ENCODE measurements around the gene REC114. TPM values are rescaled to one million over a fixed set of nuclear protein-coding genes. Genes with fewer than 3 reads are reported as not detected.
"Not testable (repeated sequence)": the region's sequence is repeated elsewhere in the genome, so short reads cannot be mapped to it uniquely, and the experiment has no call there.

REC114 gene
- total and polyA plus RNA-seq, 2 experiments from 2014 or later: 0.24 TPM; not detected in 1

DNA sequence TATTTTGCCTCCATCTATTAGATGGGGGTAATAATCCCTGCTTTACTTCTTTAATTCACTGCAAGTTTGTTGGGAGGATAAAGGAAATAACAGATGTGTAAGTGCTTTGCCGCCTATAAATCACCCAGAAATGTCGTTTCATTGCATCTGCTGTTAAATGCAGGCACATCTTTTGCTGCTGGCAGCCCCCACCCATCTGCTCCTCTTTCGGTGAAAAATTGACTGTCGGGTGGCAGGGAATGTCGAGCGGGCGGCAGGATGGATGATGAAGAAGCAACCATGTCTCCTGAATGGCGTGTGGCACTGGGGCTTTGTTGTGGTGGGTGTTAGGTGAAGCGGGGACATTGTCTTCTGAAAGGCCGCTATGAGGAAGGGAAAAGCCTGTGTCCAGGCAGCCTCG lies 543 bp upstream of the REC114 start:
- H3K27ac ChIP-seq: no peak overlapping the region
- H3K4me3 ChIP-seq: no peak overlapping the region
- no peak for DNase-seq (ENCODE audit: low spot score)
- no peak overlapping the region for H2AFZ ChIP-seq
- TF ChIP-seq EZH2phosphoT487 (IDR thresholded peaks at IDR 0.05; ENCODE audit: low read depth, severe bottlenecking, unreplicated experiment) (no peak), EZH2 (IDR thresholded peaks at IDR 0.05; ENCODE audit: borderline replicate concordance) (no peak)
- TF ChIP-seq, protein P1, sequence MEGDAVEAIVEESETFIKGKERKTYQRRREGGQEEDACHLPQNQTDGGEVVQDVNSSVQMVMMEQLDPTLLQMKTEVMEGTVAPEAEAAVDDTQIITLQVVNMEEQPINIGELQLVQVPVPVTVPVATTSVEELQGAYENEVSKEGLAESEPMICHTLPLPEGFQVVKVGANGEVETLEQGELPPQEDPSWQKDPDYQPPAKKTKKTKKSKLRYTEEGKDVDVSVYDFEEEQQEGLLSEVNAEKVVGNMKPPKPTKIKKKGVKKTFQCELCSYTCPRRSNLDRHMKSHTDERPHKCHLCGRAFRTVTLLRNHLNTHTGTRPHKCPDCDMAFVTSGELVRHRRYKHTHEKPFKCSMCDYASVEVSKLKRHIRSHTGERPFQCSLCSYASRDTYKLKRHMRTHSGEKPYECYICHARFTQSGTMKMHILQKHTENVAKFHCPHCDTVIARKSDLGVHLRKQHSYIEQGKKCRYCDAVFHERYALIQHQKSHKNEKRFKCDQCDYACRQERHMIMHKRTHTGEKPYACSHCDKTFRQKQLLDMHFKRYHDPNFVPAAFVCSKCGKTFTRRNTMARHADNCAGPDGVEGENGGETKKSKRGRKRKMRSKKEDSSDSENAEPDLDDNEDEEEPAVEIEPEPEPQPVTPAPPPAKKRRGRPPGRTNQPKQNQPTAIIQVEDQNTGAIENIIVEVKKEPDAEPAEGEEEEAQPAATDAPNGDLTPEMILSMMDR (IDR thresholded peaks at IDR 0.05; ENCODE audit: poor library complexity): no peak
- H3K9me3 ChIP-seq (ENCODE audit: low read depth): no peaks in the 10 kb centered on the region
- peaks cover 18% of the 10 kb centered on the region for H3K27me3 ChIP-seq
- H3K4me1 ChIP-seq (ENCODE audit: insufficient read depth): no peaks in the 10 kb centered on the region
- H3K36me3 ChIP-seq (replicated peaks; ENCODE audit: insufficient read depth, low read depth): no peaks in the 10 kb centered on the region
- H3K4me2 ChIP-seq: no peak overlapping the region
- no peaks in the 10 kb centered on the region for H3K79me2 ChIP-seq
- WGBS (ENCODE audit: low lambda C conversion rate, missing lambda C conversion rate): 90% methylated on average over 11 of the region's 11 CpGs
- H3K9me2 ChIP-seq (replicated peaks; ENCODE audit: insufficient read depth): no peaks in the 10 kb centered on the region
- H4K20me1 ChIP-seq (ENCODE audit: insufficient read depth, poor library complexity, severe bottlenecking): no peaks in the 10 kb centered on the region

DNA sequence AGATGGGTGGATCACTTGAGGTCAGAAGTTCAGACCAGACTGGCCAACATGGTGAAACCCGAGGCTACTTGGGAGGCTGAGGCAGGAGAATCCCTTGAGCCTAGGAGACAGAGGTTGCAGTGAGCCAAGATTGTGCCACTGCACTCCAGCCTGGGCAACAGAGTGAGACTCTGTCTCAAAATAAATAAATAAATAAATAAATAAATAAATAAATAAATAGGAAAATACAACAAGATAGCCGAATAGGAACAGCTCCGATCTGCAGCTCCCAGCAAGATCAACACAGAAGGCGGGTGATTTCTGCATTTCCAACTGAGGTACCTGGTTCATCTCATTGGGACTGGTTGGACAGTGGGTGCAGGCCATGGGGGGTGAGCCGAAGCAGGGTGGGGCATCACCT lies 4.5 kb downstream of the REC114 start:
- H3K9me2 ChIP-seq (replicated peaks; ENCODE audit: insufficient read depth); H3K4me1 ChIP-seq (ENCODE audit: insufficient read depth); H3K4me2 ChIP-seq; H3K9me3 ChIP-seq (ENCODE audit: low read depth); H3K36me3 ChIP-seq (replicated peaks; ENCODE audit: insufficient read depth, low read depth); DNase-seq (ENCODE audit: low spot score); H3K79me2 ChIP-seq; H3K27ac ChIP-seq; H4K20me1 ChIP-seq (ENCODE audit: insufficient read depth, poor library complexity, severe bottlenecking); H3K4me3 ChIP-seq; H2AFZ ChIP-seq; H3K27me3 ChIP-seq: not testable (repeated sequence)
- WGBS (ENCODE audit: low lambda C conversion rate, missing lambda C conversion rate): 92% methylated on average over 5 of the region's 5 CpGs

DNA sequence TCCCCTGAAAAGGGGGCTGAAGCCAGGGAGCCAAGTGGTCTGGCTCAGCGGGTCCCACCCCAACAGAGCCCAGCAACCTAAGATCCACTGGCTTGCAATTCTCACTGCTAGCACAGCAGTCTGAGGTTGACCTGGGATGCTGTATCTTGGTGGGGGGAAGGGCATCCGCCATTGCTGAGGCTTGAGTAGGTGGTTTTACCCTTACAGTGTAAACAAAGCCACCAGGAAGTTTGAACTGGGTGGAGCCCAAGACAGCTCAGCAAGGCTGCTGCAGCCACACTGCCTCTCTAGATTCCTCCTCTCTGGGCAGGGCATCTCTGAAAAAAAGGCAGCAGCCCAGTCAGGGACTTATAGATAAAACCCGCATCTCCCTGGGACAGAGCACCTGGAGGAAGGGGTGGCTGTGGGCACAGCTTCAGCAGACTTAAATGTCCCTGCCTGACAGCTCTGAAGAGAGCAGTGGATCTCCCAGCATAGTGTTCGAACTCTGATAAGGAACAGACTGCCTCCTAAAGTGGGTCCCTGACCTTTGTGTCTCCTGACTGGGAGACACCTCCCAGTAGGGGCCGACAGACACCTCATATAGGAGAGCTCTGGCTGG lies 5.3 kb downstream of the REC114 start:
- not testable (repeated sequence) for H3K9me3 ChIP-seq (ENCODE audit: low read depth); H3K4me1 ChIP-seq (ENCODE audit: insufficient read depth); H2AFZ ChIP-seq; H3K4me3 ChIP-seq; H3K27me3 ChIP-seq; H3K36me3 ChIP-seq (replicated peaks; ENCODE audit: insufficient read depth, low read depth); H3K27ac ChIP-seq; H3K79me2 ChIP-seq; H4K20me1 ChIP-seq (ENCODE audit: insufficient read depth, poor library complexity, severe bottlenecking); H3K9me2 ChIP-seq (replicated peaks; ENCODE audit: insufficient read depth)
- 59% methylated on average over 5 of the region's 5 CpGs for WGBS (ENCODE audit: low lambda C conversion rate, missing lambda C conversion rate)
- peak; percentile 46 for DNase-seq (ENCODE audit: low spot score)
- peak overlapping the region; percentile 42 for H3K4me2 ChIP-seq

DNA sequence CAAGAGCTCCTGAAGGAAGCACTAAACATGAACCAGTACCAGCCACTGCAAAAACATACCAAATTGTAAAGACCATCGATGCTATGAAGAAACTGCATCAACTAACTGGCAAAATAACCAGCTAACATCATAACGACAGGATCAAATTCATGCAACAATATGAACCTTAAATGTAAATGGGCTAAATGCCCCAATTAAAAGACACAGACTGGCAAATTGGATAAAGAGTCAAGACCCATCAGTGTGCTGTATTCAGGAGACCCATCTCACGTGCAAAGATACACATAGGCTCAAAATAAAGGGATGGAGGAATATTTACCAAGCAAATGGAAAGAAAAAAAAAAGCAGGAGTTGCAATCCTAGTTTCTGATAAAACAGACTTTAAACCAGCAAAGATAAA lies 7.0 kb downstream of the REC114 start:
- H3K9me2 ChIP-seq (replicated peaks; ENCODE audit: insufficient read depth); H3K4me2 ChIP-seq; H3K9me3 ChIP-seq (ENCODE audit: low read depth); H3K79me2 ChIP-seq; H3K4me3 ChIP-seq; H3K4me1 ChIP-seq (ENCODE audit: insufficient read depth); H3K27me3 ChIP-seq; H3K36me3 ChIP-seq (replicated peaks; ENCODE audit: insufficient read depth, low read depth); H2AFZ ChIP-seq; DNase-seq (ENCODE audit: low spot score); H4K20me1 ChIP-seq (ENCODE audit: insufficient read depth, poor library complexity, severe bottlenecking); H3K27ac ChIP-seq: not testable (repeated sequence)
- WGBS (ENCODE audit: low lambda C conversion rate, missing lambda C conversion rate): 85% methylated on average over 3 of the region's 3 CpGs

DNA sequence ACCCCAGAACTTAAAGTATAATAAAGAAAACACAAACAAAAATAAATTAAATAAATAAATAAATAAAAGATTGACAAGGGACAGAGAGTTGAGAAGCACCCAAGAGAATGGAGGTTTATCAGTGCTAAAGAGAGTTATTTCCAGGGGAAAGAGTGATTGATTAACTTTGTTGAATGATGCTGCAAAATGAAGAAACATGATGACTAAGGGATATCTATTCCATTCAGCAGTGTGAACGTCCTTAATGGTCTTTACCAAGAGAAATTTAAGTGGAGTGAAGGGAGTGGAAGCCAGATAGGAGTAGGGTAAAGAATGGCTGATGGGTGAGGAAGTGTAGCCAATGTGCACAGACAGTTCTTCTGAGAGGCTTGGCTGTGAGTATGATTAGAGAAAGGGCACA lies 11.1 kb downstream of the REC114 start:
- Histone ChIP-seq H3K4me1 (ENCODE audit: insufficient read depth) (no peaks in the 10 kb centered on the region), H3K27ac (no peak overlapping the region), H3K4me3 (no peak overlapping the region), H3K9me2 (replicated peaks; ENCODE audit: insufficient read depth) (no peaks in the 10 kb centered on the region), H4K20me1 (ENCODE audit: insufficient read depth, poor library complexity, severe bottlenecking) (no peaks in the 10 kb centered on the region), H3K36me3 (replicated peaks; ENCODE audit: insufficient read depth, low read depth) (no peaks in the 10 kb centered on the region), H3K27me3 (no peaks in the 10 kb centered on the region), H3K9me3 (ENCODE audit: low read depth) (no peaks in the 10 kb centered on the region), H3K79me2 (no peaks in the 10 kb centered on the region), H3K4me2 (no peak overlapping the region), H2AFZ (no peak overlapping the region)
- 45% methylated on average over 1 of the region's 1 CpG for WGBS (ENCODE audit: low lambda C conversion rate, missing lambda C conversion rate)
- TF ChIP-seq, protein P1 (IDR thresholded peaks at IDR 0.05; ENCODE audit: poor library complexity): no peak
- TF ChIP-seq EZH2phosphoT487 (IDR thresholded peaks at IDR 0.05; ENCODE audit: low read depth, severe bottlenecking, unreplicated experiment) (no peak), EZH2 (IDR thresholded peaks at IDR 0.05; ENCODE audit: borderline replicate concordance) (no peak)
- no peak for DNase-seq (ENCODE audit: low spot score)
